Transverse colon (tissue), 3 donors: ENCODE results near the gene MYOM3.

Experiments used
- CTCF ChIP-seq, 5 experiments: fragments of 200-600 bp in 3 of 5; fragments of 450-650 bp in 2 of 5; sonication (generic) in 3 of 5; IDR thresholded peaks; 1 replicate in 2 of 5; 2 replicates in 3 of 5; pipeline ENCODE4 v1.5.1; 2016 to 2017; ENCODE audit warnings: antibody characterized with exemption in 5 of 5, inconsistent platforms in 3 of 5, mild to moderate bottlenecking in 2 of 5, moderate library complexity in 1 of 5
- EP300 ChIP-seq: sonication (generic); formaldehyde crosslinking; IDR thresholded peaks from one replicate; pipeline ENCODE4 v1.6.1; 2017; ENCODE audit warnings: antibody characterized with exemption, low read depth
- POLR2A ChIP-seq: fragments of 450-650 bp; IDR thresholded peaks from one replicate; pipeline ENCODE4 v1.6.1; 2016; ENCODE audit warnings: antibody characterized with exemption, mild to moderate bottlenecking, moderate library complexity

- TF ChIP-seq POLR2A, result no peak
- TF ChIP-seq CTCF (IDR thresholded peaks at IDR 0.05), result no peak
- no peak for TF ChIP-seq EP300
These were observed 9.0 kb upstream of the MYOM3 start for GRCh38 chr1:24120965-24121364.
